ENCODE measurements around the gene IRGQ.
"Not testable (repeated sequence)": the region's sequence is repeated elsewhere in the genome, so short reads cannot be mapped to it uniquely, and the experiment has no call there.

The IRGQ gene

GRCh38 chr19:43569657-43570056, 26.3 kb downstream of the IRGQ start:
- DNase-seq, result no peak

DNA sequence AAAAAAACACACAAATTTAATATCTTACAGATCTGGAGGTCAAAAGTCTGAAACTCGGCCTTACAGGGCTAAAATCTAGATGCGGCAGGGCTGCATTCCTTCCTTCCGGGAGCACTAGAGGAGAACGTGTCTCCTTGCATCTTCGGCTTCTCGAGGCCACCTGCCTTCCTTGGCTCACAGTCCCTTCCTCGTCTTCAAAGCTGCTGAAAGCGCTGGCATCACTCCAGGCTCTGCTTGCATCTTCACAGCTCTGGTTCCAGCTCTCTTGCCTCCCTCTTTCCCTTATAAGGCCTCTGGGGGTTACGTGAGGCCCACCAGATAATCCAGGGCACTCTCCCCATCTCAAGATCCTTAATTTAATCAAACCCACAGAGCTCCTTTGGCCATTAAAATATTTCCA, 31.1 kb downstream of the IRGQ start:
- no peak for DNase-seq

GRCh38 chr19:43563816-43564457, 32.0 kb downstream of the IRGQ start:
- no peak for DNase-seq

DNA sequence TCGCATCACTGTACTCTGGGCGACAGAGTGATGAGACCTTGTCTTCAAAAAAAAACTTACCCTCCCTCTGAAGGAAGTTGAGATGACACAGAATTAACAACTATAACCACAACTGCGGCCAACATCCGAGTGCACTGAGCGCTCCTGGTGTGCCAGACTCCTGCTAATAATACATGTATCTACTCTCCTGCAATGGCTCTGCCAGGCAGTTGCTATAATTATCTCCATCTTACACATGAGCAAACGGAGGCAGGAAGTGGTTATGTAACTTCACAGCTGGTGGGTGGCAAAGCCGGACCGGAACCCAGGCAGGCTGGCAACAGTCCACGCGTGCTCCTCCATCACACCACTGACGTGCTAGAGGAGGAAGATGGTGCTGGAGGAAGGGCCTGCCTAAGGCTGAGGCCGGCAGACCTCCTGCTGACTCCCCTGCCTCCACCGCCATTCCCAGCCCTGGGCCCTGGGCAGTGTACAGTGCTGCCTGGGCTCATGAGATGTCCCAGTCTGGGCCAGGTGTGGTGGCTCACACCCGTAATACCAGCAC, 33.2 kb downstream of the IRGQ start:
- DNase-seq, result no peak

DNA sequence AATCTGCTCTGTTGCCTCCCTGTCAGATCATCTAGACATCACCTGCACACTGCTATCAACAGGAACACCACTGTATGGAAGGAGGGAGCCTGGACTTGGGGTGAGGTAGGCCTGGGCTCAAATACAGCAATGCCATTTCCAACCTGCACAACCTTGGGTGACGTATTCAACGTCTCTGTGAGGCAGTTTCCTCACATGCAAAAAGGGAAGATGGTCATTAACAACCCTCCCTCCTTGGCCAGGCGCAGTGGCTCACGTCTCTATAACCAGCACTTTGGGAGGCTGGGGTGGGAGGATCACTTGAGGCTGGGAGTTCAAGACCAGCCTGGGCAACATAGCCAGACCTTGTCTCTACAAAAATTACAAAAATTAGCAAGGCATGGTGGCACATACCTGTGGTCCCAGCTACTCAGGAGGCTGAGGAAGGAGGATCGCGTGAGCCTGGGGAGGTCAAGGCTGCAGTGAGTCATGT, 33.7 kb downstream of the IRGQ start:
- DNase-seq, result no peak

- no peak for DNase-seq
These were observed 34.6 kb downstream of the IRGQ start for GRCh38 chr19:43561139-43561970.

GRCh38 chr19:43560687-43561086, 35.2 kb downstream of the IRGQ start:
- DNase-seq, result no peak

DNA sequence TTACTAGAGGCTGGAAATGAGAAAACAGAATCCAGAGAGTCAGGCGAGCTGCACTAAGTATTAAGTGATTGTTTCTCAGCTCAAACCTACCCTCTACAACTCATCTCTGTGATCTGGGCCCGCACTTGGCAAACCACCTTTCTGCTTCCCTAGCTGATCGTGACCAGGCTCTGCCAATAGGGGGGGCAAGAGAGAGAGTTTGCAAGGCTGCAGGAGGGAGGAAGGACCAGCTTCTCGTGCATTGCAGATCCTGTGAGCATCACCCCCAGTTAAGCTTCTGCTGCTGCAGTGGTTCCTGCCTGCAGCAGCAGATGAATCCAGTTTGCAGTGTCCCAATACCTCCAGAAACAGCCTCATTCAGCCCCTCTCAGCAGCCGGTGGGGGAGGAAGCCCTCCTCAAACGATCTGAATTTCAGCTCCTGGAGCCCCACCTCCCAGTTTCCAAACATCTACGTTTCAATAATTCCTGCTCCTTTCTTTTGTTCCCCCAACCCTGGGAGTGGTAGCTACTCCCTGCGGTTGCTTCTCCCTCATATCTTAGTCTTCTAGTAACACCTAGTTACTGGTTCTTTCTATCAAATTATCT, 40.7 kb downstream of the IRGQ start:
- DNase-seq, result peak; percentile 89

DNA sequence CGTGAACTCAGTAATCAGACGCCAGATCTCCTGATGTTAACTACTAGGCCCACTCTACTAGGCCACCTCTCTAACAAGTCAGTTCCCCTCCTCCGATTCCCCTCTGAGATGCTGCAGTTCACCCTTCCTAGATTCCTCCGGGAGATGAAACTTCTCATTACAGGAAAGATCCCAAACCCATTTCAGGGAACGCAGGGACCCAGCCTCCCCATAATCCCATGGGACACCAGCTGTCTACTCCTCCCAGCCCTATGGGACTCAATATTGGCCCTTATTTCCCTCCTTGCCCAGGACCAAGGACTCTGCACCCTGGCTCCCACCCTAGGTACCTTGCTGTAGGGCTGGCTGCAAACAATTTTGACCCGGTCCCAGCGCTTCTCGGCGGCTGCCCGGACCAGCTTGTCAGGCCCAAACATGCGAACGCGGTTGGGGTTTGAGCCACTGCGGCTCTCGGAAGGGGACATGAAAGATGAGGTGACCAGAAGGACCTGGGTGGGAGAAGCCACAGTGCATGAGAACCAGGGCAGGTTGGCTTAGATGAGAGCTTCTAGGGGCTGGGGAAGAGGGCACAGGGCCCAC, 41.5 kb downstream of the IRGQ start:
- peak; percentile 67 for DNase-seq

DNA sequence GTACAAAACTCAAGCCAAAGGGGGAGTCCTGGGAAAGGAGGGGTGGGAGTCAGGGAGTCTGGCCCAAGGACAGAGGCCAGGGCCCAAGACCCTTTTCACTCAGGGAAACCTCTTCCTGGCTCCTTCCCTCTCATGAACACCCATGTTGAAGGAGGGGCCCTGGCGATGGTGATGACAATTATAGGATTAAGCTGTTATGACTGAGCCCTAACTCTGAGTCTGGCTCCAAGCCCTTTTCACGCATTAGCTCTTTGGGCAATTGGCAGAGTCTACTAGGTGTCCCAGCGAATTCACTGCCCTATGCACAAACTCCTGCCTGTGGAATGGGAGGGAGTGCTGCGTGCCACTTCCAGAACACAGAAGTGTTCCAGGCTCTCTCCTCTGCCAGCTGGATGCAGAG, 42.3 kb downstream of the IRGQ start:
- DNase-seq, result peak; percentile 92

GRCh38 chr19:43552616-43553015, 43.3 kb downstream of the IRGQ start:
- peak; percentile 93 for DNase-seq

- DNase-seq, result no peak
These were observed 43.8 kb downstream of the IRGQ start for GRCh38 chr19:43552198-43552450.

- DNase-seq, result no peak
These were observed 44.3 kb downstream of the IRGQ start for GRCh38 chr19:43551399-43552197.

DNA sequence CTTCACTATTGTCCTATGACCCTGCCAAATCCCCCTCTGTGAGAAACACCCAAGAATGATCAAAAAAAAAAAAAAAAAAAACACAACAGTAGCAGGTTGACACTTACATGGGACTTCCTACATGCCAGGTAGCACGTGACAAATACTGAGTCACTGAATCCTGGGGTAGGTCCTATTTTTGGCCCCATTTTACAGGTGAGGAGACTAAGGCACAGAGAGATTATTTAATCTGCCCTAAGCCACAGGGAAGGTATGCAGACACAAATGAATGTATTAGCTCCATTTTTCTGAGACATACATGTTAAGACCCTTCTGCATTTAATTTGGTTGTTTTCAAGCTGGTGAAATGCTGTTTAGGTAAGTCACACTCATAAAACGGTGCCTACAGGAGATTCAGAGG, 47.2 kb downstream of the IRGQ start:
- DNase-seq, result no peak

GRCh38 chr19:43547926-43548325, 48.0 kb downstream of the IRGQ start:
- not testable (repeated sequence) for DNase-seq

DNA sequence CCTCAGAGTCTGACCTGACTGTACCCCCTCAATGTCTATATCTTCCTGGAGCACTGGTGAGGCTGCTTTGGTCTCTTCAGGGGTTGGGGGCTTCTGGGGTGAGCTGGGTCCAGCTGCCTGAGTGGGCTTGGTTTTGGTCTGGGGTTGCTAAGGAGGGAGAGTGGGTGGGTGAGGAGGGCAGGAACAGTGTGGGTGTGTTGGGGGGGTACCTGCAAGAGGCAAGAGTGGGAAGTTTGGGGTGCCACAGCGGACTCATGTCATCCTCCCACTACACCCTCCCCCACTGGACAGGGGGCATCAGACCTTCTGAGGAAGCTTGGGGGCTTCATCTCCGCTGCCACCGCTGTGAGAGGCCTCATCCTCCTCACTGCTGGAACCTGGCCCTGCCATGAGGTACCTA, 49.4 kb downstream of the IRGQ start:
- no peak for DNase-seq

DNA sequence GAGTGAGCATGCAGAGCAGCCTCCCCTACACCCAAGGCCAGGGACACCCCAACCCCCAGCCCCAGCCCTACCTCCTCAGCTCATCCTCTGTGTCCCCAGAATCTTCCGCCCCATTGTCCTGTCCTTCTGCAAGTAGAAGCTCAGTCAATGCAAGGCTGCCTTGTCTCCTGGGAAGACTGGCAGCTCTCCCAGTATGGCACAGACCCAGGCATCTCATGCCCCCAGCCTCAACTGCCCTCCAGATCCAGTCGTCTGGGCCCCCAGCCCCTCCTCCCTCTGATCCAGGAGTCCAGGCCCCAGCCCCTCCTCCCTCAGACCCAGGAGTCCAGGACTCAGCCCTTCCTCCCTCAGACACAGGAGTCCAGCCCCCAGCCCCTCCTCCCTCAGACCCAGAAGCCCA, 50.0 kb downstream of the IRGQ start:
- DNase-seq, result no peak

DNA sequence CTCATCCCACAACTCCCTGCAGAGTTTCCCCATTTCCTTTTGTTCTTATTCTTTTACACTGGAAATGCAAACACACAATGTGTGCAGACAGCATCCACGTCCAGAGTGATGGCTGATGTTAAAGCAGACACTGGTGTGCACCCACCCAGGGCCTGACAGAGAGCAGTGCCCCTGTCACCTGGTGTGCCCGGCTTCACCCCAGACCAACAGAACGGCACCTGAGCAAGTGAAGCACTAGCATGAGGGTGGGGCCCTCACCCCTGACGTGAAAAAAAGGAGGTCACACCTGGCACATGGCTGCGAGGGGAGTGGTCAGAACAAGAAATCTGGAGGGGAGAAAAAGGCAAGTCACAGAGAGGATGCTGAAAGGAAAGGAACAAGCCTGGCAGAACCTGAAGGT, 50.7 kb downstream of the IRGQ start:
- DNase-seq, result no peak

DNA sequence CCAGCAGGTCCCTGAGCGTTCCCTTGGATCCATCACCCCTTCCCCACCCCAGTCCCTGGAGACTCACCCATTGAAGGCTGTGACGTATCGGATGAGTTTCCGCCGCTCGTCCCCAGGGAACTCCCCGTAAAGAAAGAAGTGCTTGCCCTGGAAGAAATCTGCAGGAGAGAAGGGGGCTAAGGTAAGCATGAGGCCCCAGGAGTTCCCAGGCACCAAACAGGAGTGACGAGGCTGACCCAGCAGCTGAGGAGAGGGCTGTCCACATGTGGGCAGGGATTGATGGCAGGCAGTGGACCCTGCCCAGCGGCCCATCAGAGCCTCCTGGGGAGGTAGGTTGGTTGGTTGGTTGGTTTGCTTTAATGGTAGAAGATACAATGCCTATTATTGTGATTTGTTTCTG, 51.9 kb downstream of the IRGQ start:
- no peak for DNase-seq

GRCh38 chr19:43541920-43542650, 53.8 kb downstream of the IRGQ start:
- DNase-seq, result no peak

- DNase-seq, result no peak
These were observed 55.6 kb downstream of the IRGQ start for GRCh38 chr19:43540381-43540780.

- no peak for DNase-seq
These were observed 57.0 kb downstream of the IRGQ start for GRCh38 chr19:43538922-43539321.
